ENCODE data around the gene C3orf49.

Gene C3orf49

GRCh38 chr3:63892773-63893352, 73.8 kb downstream of the C3orf49 start:
- DNase-seq (ENCODE audit: low read depth), result no peak
- TF ChIP-seq, protein P1, sequence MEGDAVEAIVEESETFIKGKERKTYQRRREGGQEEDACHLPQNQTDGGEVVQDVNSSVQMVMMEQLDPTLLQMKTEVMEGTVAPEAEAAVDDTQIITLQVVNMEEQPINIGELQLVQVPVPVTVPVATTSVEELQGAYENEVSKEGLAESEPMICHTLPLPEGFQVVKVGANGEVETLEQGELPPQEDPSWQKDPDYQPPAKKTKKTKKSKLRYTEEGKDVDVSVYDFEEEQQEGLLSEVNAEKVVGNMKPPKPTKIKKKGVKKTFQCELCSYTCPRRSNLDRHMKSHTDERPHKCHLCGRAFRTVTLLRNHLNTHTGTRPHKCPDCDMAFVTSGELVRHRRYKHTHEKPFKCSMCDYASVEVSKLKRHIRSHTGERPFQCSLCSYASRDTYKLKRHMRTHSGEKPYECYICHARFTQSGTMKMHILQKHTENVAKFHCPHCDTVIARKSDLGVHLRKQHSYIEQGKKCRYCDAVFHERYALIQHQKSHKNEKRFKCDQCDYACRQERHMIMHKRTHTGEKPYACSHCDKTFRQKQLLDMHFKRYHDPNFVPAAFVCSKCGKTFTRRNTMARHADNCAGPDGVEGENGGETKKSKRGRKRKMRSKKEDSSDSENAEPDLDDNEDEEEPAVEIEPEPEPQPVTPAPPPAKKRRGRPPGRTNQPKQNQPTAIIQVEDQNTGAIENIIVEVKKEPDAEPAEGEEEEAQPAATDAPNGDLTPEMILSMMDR (IDR thresholded peaks at IDR 0.05; ENCODE audit: low read length, missing control alignments), result no peak
- H3K4me3 ChIP-seq (replicated peaks; ENCODE audit: low read depth, low read length), result no peak overlapping the region

DNA sequence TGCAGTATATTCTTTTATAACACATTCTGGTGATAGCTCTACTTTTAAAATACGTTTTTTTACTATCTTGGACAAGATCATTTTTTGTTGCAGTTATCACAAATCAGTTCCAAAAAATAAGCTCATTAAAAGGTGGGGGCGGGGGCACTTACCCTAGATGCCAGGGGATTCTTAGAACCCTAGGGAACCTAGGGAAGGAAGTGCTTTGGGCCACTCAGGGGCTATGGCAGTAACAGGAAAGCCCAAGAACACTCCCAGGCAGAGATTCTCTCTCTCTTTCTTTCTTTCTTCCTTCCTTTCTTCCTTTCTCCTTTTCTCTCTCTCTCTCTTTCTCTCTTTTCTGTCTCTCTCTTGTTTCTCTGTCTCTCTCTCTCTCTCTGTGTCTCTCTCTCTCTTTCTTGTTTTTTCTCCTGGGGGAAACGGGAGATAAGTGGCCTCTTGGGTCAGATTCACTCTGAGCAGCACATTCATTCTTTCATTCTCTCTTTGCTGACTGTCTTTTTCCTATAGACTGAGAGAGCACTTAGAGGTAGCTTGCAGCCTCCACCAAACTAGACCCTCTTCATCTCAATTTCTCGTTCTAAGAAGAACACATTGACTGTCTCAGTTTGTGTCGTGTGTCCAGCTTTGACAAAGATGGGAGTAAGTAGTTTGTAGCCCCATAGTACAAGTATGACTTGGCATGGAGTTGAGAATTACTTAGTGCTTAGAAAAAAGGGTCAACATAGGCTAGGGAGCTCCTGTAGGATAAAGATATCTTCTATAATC, 76.5 kb downstream of the C3orf49 start:
- H3K4me3 ChIP-seq (replicated peaks; ENCODE audit: low read depth, low read length), result no peak overlapping the region
- no peak for DNase-seq (ENCODE audit: low read depth)
- TF ChIP-seq, protein P1 (IDR thresholded peaks at IDR 0.05; ENCODE audit: low read length, missing control alignments), result no peak

GRCh38 chr3:63896332-63897030, 77.4 kb downstream of the C3orf49 start:
- TF ChIP-seq, protein P1 (IDR thresholded peaks at IDR 0.05; ENCODE audit: low read length, missing control alignments), result no peak
- H3K4me3 ChIP-seq (replicated peaks; ENCODE audit: low read depth, low read length), result no peak overlapping the region
- DNase-seq (ENCODE audit: low read depth), result no peak
